ENCODE data around the gene DDX54. TPM values are rescaled to one million over a fixed set of nuclear protein-coding genes. Genes with fewer than 3 reads are reported as not detected.

Gene DDX54
- total RNA-seq, 6 donors from 2014 or later: 43.3 to 81.5 (median 58.9) TPM

DNA sequence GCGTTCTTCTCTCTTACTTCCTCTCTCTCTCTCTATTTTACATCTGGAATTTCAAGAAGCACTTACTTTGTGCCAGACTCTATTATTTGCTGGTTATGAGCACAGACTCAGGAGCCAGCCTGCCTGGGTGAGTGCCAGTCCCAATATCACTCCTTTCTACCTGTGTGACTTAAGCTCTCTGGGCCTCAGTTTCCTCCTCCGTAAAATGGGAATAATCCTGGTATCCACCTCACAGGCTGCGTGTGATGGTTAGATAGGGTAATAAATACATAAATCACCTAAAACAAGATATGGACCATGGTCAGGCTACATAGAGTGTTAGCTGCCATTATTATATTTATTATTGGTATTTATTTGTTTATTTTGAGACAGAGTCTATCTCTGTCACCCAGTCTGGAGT, 74.0 kb downstream of the DDX54 start:
- Histone ChIP-seq H3K4me3 (no peak overlapping the region), H3K9me3 (no peaks in the 10 kb centered on the region), H3K36me3 (no peaks in the 10 kb centered on the region), H3K27ac (no peak overlapping the region), H3K4me1 (no peaks in the 10 kb centered on the region), H3K27me3 (no peaks in the 10 kb centered on the region)
- no peak for TF ChIP-seq POLR2A (IDR thresholded peaks at IDR 0.05)
- no peak for TF ChIP-seq POLR2AphosphoS5 (IDR thresholded peaks at IDR 0.05)
- TF ChIP-seq, protein P1, sequence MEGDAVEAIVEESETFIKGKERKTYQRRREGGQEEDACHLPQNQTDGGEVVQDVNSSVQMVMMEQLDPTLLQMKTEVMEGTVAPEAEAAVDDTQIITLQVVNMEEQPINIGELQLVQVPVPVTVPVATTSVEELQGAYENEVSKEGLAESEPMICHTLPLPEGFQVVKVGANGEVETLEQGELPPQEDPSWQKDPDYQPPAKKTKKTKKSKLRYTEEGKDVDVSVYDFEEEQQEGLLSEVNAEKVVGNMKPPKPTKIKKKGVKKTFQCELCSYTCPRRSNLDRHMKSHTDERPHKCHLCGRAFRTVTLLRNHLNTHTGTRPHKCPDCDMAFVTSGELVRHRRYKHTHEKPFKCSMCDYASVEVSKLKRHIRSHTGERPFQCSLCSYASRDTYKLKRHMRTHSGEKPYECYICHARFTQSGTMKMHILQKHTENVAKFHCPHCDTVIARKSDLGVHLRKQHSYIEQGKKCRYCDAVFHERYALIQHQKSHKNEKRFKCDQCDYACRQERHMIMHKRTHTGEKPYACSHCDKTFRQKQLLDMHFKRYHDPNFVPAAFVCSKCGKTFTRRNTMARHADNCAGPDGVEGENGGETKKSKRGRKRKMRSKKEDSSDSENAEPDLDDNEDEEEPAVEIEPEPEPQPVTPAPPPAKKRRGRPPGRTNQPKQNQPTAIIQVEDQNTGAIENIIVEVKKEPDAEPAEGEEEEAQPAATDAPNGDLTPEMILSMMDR (IDR thresholded peaks at IDR 0.05): no peak
- no peak for TF ChIP-seq EP300 (IDR thresholded peaks at IDR 0.05)
- 76 to 79% methylated on average over 3 of the region's 3 CpGs for WGBS, 2 donors
- ATAC-seq (ENCODE audit: low FRiP score in 2 of 2): no peak
- no peak for DNase-seq

DNA sequence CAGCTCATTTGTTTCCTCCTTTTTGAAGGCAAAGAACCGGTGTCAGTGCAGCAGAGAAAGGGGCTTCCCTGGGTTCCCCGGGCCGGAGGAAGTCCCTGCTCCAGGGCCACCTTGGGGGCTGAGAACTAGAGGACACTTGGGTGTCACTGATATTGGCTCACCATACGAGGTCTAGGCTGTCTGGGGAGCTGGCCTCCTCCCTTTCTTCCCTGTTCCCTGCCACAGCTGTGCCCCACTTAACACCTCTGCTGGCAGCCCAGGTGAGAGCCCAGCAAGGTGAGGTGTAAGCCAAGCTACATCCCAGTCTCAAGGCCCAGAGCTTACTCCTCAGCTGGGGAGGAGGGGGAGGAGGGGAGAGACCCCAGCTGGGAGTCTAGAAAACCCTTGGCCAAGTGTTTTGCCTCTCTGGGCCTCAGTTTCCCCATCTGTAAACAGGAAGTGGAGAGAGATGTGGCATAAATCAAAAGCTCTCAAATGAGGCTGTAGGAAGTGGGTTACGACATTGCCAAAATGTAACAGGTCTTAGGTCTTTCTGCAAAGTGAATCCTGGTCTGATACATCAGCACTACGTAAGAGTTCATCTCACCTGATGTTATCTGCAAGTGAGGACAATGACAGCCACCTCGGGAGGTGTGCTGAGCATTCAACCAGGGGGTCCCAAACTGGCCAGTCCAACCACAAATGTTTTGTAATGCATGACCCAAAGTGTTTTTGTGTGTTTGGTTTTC, 75.2 kb downstream of the DDX54 start:
- no peak overlapping the region for H3K4me3 ChIP-seq
- H3K4me1 ChIP-seq: no peaks in the 10 kb centered on the region
- TF ChIP-seq POLR2A (IDR thresholded peaks at IDR 0.05) (no peak), POLR2AphosphoS5 (IDR thresholded peaks at IDR 0.05) (no peak), EP300 (IDR thresholded peaks at IDR 0.05) (no peak)
- TF ChIP-seq, protein P1 (IDR thresholded peaks at IDR 0.05): no peak
- no peaks in the 10 kb centered on the region for H3K36me3 ChIP-seq
- H3K27ac ChIP-seq: no peak overlapping the region
- DNase-seq (no peak), ATAC-seq (ENCODE audit: low FRiP score in 2 of 2) (no peak)
- H3K27me3 ChIP-seq: no peaks in the 10 kb centered on the region
- H3K9me3 ChIP-seq: no peaks in the 10 kb centered on the region
- 39 to 72% methylated on average over 3 to 7 of the region's 7 CpGs for WGBS, 2 donors

DNA sequence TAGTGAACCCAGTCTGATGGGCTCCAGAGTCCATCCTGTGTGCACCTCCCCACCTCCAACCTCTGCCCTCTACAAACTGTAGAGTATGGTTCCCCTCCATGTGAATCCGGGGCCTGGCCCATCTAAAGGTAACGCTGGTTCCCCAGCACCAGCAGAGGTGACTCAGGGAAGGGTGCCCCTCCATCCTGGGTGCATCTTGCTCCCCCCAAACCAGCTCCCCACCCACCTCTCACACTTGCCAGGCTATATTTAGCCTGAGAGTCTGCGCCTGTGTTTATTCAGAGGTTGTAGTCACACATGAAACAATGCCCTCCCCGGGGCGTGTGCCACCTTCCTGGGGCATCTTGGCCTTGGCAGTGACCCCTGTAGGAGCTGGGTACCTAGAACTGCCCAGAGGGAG, 75.9 kb downstream of the DDX54 start:
- Histone ChIP-seq H3K27me3 (no peaks in the 10 kb centered on the region), H3K27ac (no peak overlapping the region), H3K9me3 (no peaks in the 10 kb centered on the region), H3K4me1 (no peaks in the 10 kb centered on the region), H3K36me3 (no peaks in the 10 kb centered on the region), H3K4me3 (no peak overlapping the region)
- ATAC-seq (ENCODE audit: low FRiP score in 2 of 2) (no peak), DNase-seq (no peak)
- TF ChIP-seq POLR2AphosphoS5 (IDR thresholded peaks at IDR 0.05): no peak
- TF ChIP-seq, protein P1 (IDR thresholded peaks at IDR 0.05): no peak
- TF ChIP-seq EP300 (IDR thresholded peaks at IDR 0.05): no peak
- TF ChIP-seq POLR2A (IDR thresholded peaks at IDR 0.05): no peak
- WGBS, 2 donors: 76 to 81% methylated on average over 5 of the region's 5 CpGs

DNA sequence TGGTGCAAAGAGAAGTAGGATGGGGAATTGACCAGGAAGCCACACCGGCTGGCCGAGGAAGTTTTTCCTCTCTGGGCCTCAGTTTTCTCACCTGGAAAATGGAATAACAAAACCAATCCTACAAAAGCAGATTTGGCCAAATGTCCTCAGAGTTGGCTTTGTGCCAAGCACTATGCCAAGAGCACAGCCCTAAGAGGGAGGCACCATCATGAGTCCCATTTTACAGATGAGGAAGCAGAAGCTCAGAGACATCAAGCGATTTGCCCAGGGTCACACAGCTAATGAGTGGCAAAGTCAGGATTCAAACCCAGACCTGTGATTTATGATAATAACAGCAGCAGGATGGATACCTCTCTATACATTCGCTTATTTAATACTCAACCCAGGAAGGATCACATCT, 77.0 kb downstream of the DDX54 start:
- DNase-seq (no peak), ATAC-seq (ENCODE audit: low FRiP score in 2 of 2) (no peak)
- WGBS, 2 donors: 91 to 98% methylated on average over 4 of the region's 4 CpGs
- H3K4me1 ChIP-seq: peaks cover 0 to 5% (median 2%) of the 10 kb centered on the region in 4 donors
- no peak overlapping the region for H3K27ac ChIP-seq
- no peaks in the 10 kb centered on the region for H3K36me3 ChIP-seq
- H3K27me3 ChIP-seq: no peaks in the 10 kb centered on the region
- H3K9me3 ChIP-seq: no peaks in the 10 kb centered on the region
- TF ChIP-seq POLR2A (IDR thresholded peaks at IDR 0.05) (no peak), EP300 (IDR thresholded peaks at IDR 0.05) (no peak), POLR2AphosphoS5 (IDR thresholded peaks at IDR 0.05) (no peak)
- TF ChIP-seq, protein P1 (IDR thresholded peaks at IDR 0.05): no peak
- H3K4me3 ChIP-seq: no peak overlapping the region

Small RNA genes lying within 50 kb of the gene (small RNA-seq; reads per million reads assigned to genes)
- gene MIR7106 (0 reads per million in 4 donors), gene RF00019 (0 reads per million in 4 donors)

Other genes starting within 250 kb of the DDX54 start
- 10 to 100 TPM; 15.3 to 61.9 (median 28.8) TPM for gene OAS3, start 247.0 kb downstream of the DDX54 start, total RNA-seq
- 10 to 100 TPM; 17.2 to 59.7 (median 20.1) TPM for gene OAS2, start 207.0 kb downstream of the DDX54 start, total RNA-seq
- gene DTX1, start 128.7 kb downstream of the DDX54 start, total RNA-seq: 1 to 10 TPM in 5 of 6 donors, under 1 TPM in 1; under 0.01 to 7.0 (median 3.6) TPM
- 1 to 10 TPM in 1 of 6 donors, under 1 TPM in 2, not detected in 3; 0.27 to 4.2 (median 0.60) TPM for gene RASAL1, start 49.7 kb downstream of the DDX54 start, total RNA-seq
- 10 to 100 TPM in 3 of 6 donors, 1 to 10 TPM in 2, under 1 TPM in 1; 0.97 to 34.1 (median 15.4) TPM for gene CFAP73, start 35.8 kb downstream of the DDX54 start, total RNA-seq
- gene RITA1, start 243 bp upstream of the DDX54 start, total RNA-seq: 10 to 100 TPM; 11.5 to 25.2 (median 17.6) TPM
- 100 to 1,000 TPM in 1 of 6 donors, 10 to 100 TPM in 5; 36.6 to 193 (median 52.2) TPM for gene TPCN1, start 36.0 kb upstream of the DDX54 start, total RNA-seq
- 100 to 1,000 TPM in 1 of 6 donors, 10 to 100 TPM in 5; 35.9 to 189 (median 44.5) TPM for gene SLC8B1, start 149.6 kb upstream of the DDX54 start, total RNA-seq
- 10 to 100 TPM; 19.5 to 60.0 (median 46.4) TPM for gene PLBD2, start 173.1 kb upstream of the DDX54 start, total RNA-seq
- gene SDS, start 218.4 kb upstream of the DDX54 start, total RNA-seq: 1 to 10 TPM in 5 of 6 donors, under 1 TPM in 1; 1.00 to 4.0 (median 2.4) TPM
- 10 to 100 TPM in 3 of 6 donors, 1 to 10 TPM in 3; 1.1 to 26.9 (median 9.1) TPM for gene SDSL, start 236.9 kb upstream of the DDX54 start, total RNA-seq